Endothelial cell of umbilical vein (primary cell): ENCODE data around the gene FOLR3. TPM values are rescaled to one million over a fixed set of nuclear protein-coding genes. Genes with fewer than 3 reads are reported as not detected.

Experiments
- polyA plus RNA-seq, 4 experiments: library from polyadenylated mRNA; depleted of rRNA in 3 of 4; stranded (reverse) in 3 of 4; unstranded in 1 of 4; fragments of >200 nt; gene quantifications; 2 replicates each; pipeline versions ENCODE4 v1.2.1 to v1.2.3, GENCODE V29; 2011 to 2012; ENCODE audit warnings: missing spikeins in 1 of 4
- total RNA-seq: library from RNA; stranded (reverse); gene quantifications from 2 replicates; pipeline ENCODE4 v1.2.3, GENCODE V29; 2021

Gene FOLR3
- total and polyA plus RNA-seq, 2 donors (not counting 3 experiments of a cell fraction or from before 2014, with no cell fraction given), result not detected

Other genes starting within 250 kb of the FOLR3 start
- gene XNDC1N, start 207.1 kb upstream of the FOLR3 start, total RNA-seq, result 8.9 and 9.0 TPM in 2 replicates
- 3.0 and 3.5 TPM in 2 replicates for gene XNDC1N, start 207.1 kb upstream of the FOLR3 start, polyA plus RNA-seq
- 61.4 and 61.7 TPM in 2 replicates for gene RNF121, start 206.7 kb upstream of the FOLR3 start, total RNA-seq
- 86.6 and 99.9 TPM in 2 replicates for gene RNF121, start 206.7 kb upstream of the FOLR3 start, polyA plus RNA-seq
- 12.9 and 13.0 TPM in 2 replicates for gene IL18BP, start 136.8 kb upstream of the FOLR3 start, total RNA-seq
- gene IL18BP, start 136.8 kb upstream of the FOLR3 start, polyA plus RNA-seq, result 20.1 and 25.1 TPM in 2 replicates
- 164 and 168 TPM in 2 replicates for gene NUMA1, start 55.2 kb upstream of the FOLR3 start, total RNA-seq
- gene NUMA1, start 55.2 kb upstream of the FOLR3 start, polyA plus RNA-seq, result 120 and 121 TPM in 2 replicates
- gene LRRC51, start 54.9 kb upstream of the FOLR3 start, total RNA-seq, result 3.8 and 6.1 TPM in 2 replicates
- 3.5 and 4.4 TPM in 2 replicates for gene LRRC51, start 54.9 kb upstream of the FOLR3 start, polyA plus RNA-seq
- gene LAMTOR1, start 32.4 kb upstream of the FOLR3 start, total RNA-seq, result 91.1 and 95.1 TPM in 2 replicates
- gene LAMTOR1, start 32.4 kb upstream of the FOLR3 start, polyA plus RNA-seq, result 174 and 214 TPM in 2 replicates
- not detected in 2 replicates for gene TOMT, start 29.8 kb upstream of the FOLR3 start, total RNA-seq
- gene TOMT, start 29.8 kb upstream of the FOLR3 start, polyA plus RNA-seq, result 0.08 TPM in 1 of 2 replicates, not detected in the other
- gene ANAPC15, start 23.0 kb upstream of the FOLR3 start, total RNA-seq, result 67.0 and 72.4 TPM in 2 replicates
- 52.0 and 70.5 TPM in 2 replicates for gene ANAPC15, start 23.0 kb upstream of the FOLR3 start, polyA plus RNA-seq
- not detected in 2 replicates for gene FOLR1, start 56.4 kb downstream of the FOLR3 start, total RNA-seq
- not detected in 2 replicates for gene FOLR1, start 56.4 kb downstream of the FOLR3 start, polyA plus RNA-seq
- not detected in 2 replicates for gene FOLR2, start 81.1 kb downstream of the FOLR3 start, total RNA-seq
- gene FOLR2, start 81.1 kb downstream of the FOLR3 start, polyA plus RNA-seq, result not detected in 2 replicates
- 184 and 211 TPM in 2 replicates for gene INPPL1, start 89.0 kb downstream of the FOLR3 start, total RNA-seq
- gene INPPL1, start 89.0 kb downstream of the FOLR3 start, polyA plus RNA-seq, result 125 and 153 TPM in 2 replicates
- not detected in 2 replicates for gene PHOX2A, start 108.5 kb downstream of the FOLR3 start, total RNA-seq
- gene PHOX2A, start 108.5 kb downstream of the FOLR3 start, polyA plus RNA-seq, result not detected in 2 replicates